B cell (primary cell): ENCODE data around the gene DUXA. TPM values are rescaled to one million over a fixed set of nuclear protein-coding genes. Genes with fewer than 3 reads are reported as not detected.
"Not testable (repeated sequence)": the region's sequence is repeated elsewhere in the genome, so short reads cannot be mapped to it uniquely, and the experiment has no call there.

Source experiments
- ATAC-seq: fragments of 200-7000 bp; cut with Tn5 transposase; one replicate; pipeline ENCODE4 v1.10.0; 2021; ENCODE audit warnings: low read depth, mild to moderate bottlenecking, moderate number of reproducible peaks, moderate library complexity
- CTCF ChIA-PET: fragments of 350-600 bp; sonication (Branson Sonifier 250); formaldehyde crosslinking; loops from one replicate; lab custom pipeline; 2021; ENCODE audit warnings: antibody characterized with exemption, inconsistent platforms; lab: Charles Lee
- POLR2A ChIA-PET: fragments of 350-600 bp; sonication (Branson Sonifier 250); formaldehyde crosslinking; loops from one replicate; lab custom pipeline; 2021; ENCODE audit warnings: antibody characterized with exemption; lab: Charles Lee
- DNase-seq: peaks from one replicate; pipeline ENCODE4 v3.0.0; 2013
- H2AFZ ChIP-seq: 2 replicates; pipeline ENCODE4 v1.6.1; 2012; ENCODE audit warnings: mild to moderate bottlenecking, low read depth, low read length; ENCODE audit not compliant: insufficient read depth, poor library complexity, severe bottlenecking
- H3K27ac ChIP-seq, 2 donors: 1 replicate in 1 of 2; 2 replicates in 1 of 2; pipeline ENCODE4 v1.5.1; 2012 to 2013; ENCODE audit warnings: low read length in 2 of 2, mild to moderate bottlenecking in 2 of 2, moderate library complexity in 1 of 2
- H3K27me3 ChIP-seq, 4 experiments: fragments of 200-600 bp in 1 of 4; sonication (generic) in 1 of 4; replicated peaks in 1 of 4; 1 replicate in 2 of 4; 2 replicates in 2 of 4; pipeline versions ENCODE4 v1.6.1 to v1.7.0; 2013 to 2016; ENCODE audit warnings: low read length in 3 of 4, mild to moderate bottlenecking in 2 of 4, mixed read lengths in 1 of 4, moderate library complexity in 1 of 4; ENCODE audit not compliant: insufficient read depth in 4 of 4, control insufficient read depth in 3 of 4; ENCODE audit errors: control extremely low read depth in 1 of 4
- H3K36me3 ChIP-seq, 2 experiments: replicated peaks in 1 of 2; 1 replicate in 1 of 2; 2 replicates in 1 of 2; pipeline versions ENCODE4 v1.6.1 to v1.7.1; 2013; ENCODE audit warnings: low read length in 1 of 2; ENCODE audit not compliant: insufficient read depth in 2 of 2, control insufficient read depth in 1 of 2; ENCODE audit errors: control extremely low read depth in 1 of 2, extremely low read depth in 1 of 2
- H3K4me1 ChIP-seq, 2 donors: fragments of 200-600 bp in 1 of 2; sonication (generic) in 1 of 2; 1 replicate in 1 of 2; 2 replicates in 1 of 2; pipeline versions ENCODE4 v1.5.1 to v1.6.1; 2013 to 2017; ENCODE audit warnings: low read length in 2 of 2; ENCODE audit not compliant: control insufficient read depth in 2 of 2, insufficient read depth in 2 of 2
- H3K4me2 ChIP-seq: replicated peaks from 2 replicates; pipeline ENCODE3; 2012; ENCODE audit warnings: mild to moderate bottlenecking, low read depth, low read length; ENCODE audit not compliant: poor library complexity, severe bottlenecking
- H3K4me3 ChIP-seq, 5 experiments: fragments of 200-600 bp in 1 of 5; sonication (generic) in 1 of 5; 1 replicate in 3 of 5; 2 replicates in 2 of 5; pipeline versions ENCODE4 v1.5.1 to v1.7.0; 2011 to 2016; ENCODE audit warnings: low read length in 4 of 5, mild to moderate bottlenecking in 4 of 5, low read depth in 2 of 5, control low read depth in 1 of 5, moderate library complexity in 1 of 5; ENCODE audit not compliant: insufficient read depth in 1 of 5; ENCODE audit errors: control extremely low read depth in 1 of 5, extremely low read depth in 1 of 5
- H3K79me2 ChIP-seq: fragments of 200-600 bp; sonication (generic); one replicate; pipeline ENCODE4 v1.6.0; 2016; ENCODE audit warnings: low read length; ENCODE audit not compliant: control insufficient read depth, insufficient read depth
- H3K9ac ChIP-seq: fragments of 200-600 bp; sonication (generic); 2 replicates; pipeline ENCODE4 v1.6.1; 2017; ENCODE audit warnings: mild to moderate bottlenecking, low read length, moderate library complexity
- H3K9me3 ChIP-seq, 3 donors: one replicate each; pipeline versions ENCODE4 v1.6.1 to v1.7.1; 2013; ENCODE audit warnings: low read length in 2 of 3; ENCODE audit not compliant: control insufficient read depth in 2 of 3, insufficient read depth in 1 of 3; ENCODE audit errors: control extremely low read depth in 1 of 3
- H4K20me1 ChIP-seq: 2 replicates; pipeline ENCODE4 v1.6.0; 2012; ENCODE audit warnings: mild to moderate bottlenecking, low read length; ENCODE audit not compliant: insufficient read depth, control insufficient read depth, poor library complexity, severe bottlenecking
- H3K27ac Mint-ChIP-seq: one replicate; pipeline ENCODE4 v1.8.0; 2021; ENCODE audit warnings: mixed read lengths
- H3K27me3 Mint-ChIP-seq: one replicate; pipeline ENCODE4 v1.8.0; 2021; ENCODE audit warnings: mixed read lengths
- H3K4me1 Mint-ChIP-seq: one replicate; pipeline ENCODE4 v1.8.0; 2021; ENCODE audit warnings: mixed read lengths
- H3K4me3 Mint-ChIP-seq: one replicate; pipeline ENCODE4 v1.8.0; 2021; ENCODE audit warnings: mixed read lengths
- H3K9me3 Mint-ChIP-seq: one replicate; pipeline ENCODE4 v1.8.0; 2022; ENCODE audit warnings: mixed read lengths; ENCODE audit not compliant: insufficient read depth
- CTCF ChIP-seq: fragments of 200-600 bp; IDR thresholded peaks from one replicate; pipeline ENCODE4 v1.8.0; 2022; ENCODE audit warnings: antibody characterized with exemption, mild to moderate bottlenecking
- EZH2 ChIP-seq: IDR thresholded peaks from 2 replicates; pipeline ENCODE4 v1.6.1; 2012; ENCODE audit warnings: borderline replicate concordance, low read depth, mild to moderate bottlenecking, moderate library complexity, low read length; ENCODE audit not compliant: insufficient read depth, poor library complexity, severe bottlenecking
- WGBS: methylation state at CpG from one replicate; pipeline ENCODE4 v1.1.5; 2013; ENCODE audit warnings: missing lambda C conversion rate; ENCODE audit not compliant: insufficient coverage; 5-methylcytosine and 5-hydroxymethylcytosine counted together
- intact Hi-C: fragments of 100-400 bp; cut with micrococcal nuclease; formaldehyde crosslinking; loops from one replicate; pipeline ENCODE4 v1.10.0; 2022
- polyA plus RNA-seq: library from polyadenylated mRNA; depleted of rRNA; stranded (reverse); fragments of >200 nt; gene quantifications from 2 replicates; pipeline ENCODE4 v1.2.3, GENCODE V29; 2012
- total RNA-seq, 2 donors: library from RNA; stranded (reverse); fragments of 120-200 nt in 1 of 2; gene quantifications; 1 replicate in 1 of 2; 2 replicates in 1 of 2; pipeline versions ENCODE4 v1.2.3 to v1.2.4, GENCODE V29; 2013 to 2022

The DUXA gene
- total and polyA plus RNA-seq, 2 donors (not counting 1 experiment from before 2014, with no cell fraction given): not detected

GRCh38 chr19:57123882-57124281, 43.4 kb downstream of the DUXA start:
- H3K9ac ChIP-seq: no peak overlapping the region
- POLR2A ChIA-PET: no interaction called here
- H3K27ac Mint-ChIP-seq: no peak overlapping the region
- no peak overlapping the region for H3K4me3 ChIP-seq
- H3K27me3 Mint-ChIP-seq: no peaks in the 10 kb centered on the region
- H4K20me1 ChIP-seq: no peaks in the 10 kb centered on the region
- H3K4me1 ChIP-seq: no peaks in the 10 kb centered on the region
- DNase-seq (no peak), ATAC-seq (no peak)
- H2AFZ ChIP-seq: no peak overlapping the region
- intact Hi-C loops: no loop called here
- no peaks in the 10 kb centered on the region for H3K27me3 ChIP-seq
- no peak for TF ChIP-seq CTCF
- TF ChIP-seq EZH2: no peak
- no peaks in the 10 kb centered on the region for H3K4me1 Mint-ChIP-seq
- CTCF ChIA-PET: no interaction called here
- H3K27ac ChIP-seq: no peak overlapping the region
- H3K4me3 Mint-ChIP-seq: no peak overlapping the region
- peaks cover 0 to 32% (median 0%) of the 10 kb centered on the region in 3 donors for H3K9me3 ChIP-seq
- no peak overlapping the region for H3K4me2 ChIP-seq
- no peaks in the 10 kb centered on the region for H3K79me2 ChIP-seq
- WGBS: 50% methylated on average over 1 of the region's 4 CpGs
- no peaks in the 10 kb centered on the region for H3K36me3 ChIP-seq
- no peaks in the 10 kb centered on the region for H3K9me3 Mint-ChIP-seq

GRCh38 chr19:57118848-57119247, 48.4 kb downstream of the DUXA start:
- DNase-seq: no peak
- Histone ChIP-seq H3K4me1 (no peaks in the 10 kb centered on the region), H3K4me3 (no peak overlapping the region), H3K9ac (no peak overlapping the region), H3K27ac (no peak overlapping the region), H2AFZ (no peak overlapping the region), H3K9me3 (peaks cover 0 to 41% (median 5%) of the 10 kb centered on the region in 3 donors), H3K4me2 (no peak overlapping the region), H3K27me3 (no peaks in the 10 kb centered on the region), H3K36me3 (no peaks in the 10 kb centered on the region), H4K20me1 (no peaks in the 10 kb centered on the region), H3K79me2 (no peaks in the 10 kb centered on the region)
- no peak for ATAC-seq
- 75% methylated on average over 32 of the region's 32 CpGs for WGBS
- intact Hi-C loops: no loop called here
- TF ChIP-seq CTCF (no peak), EZH2 (no peak)
- Mint-ChIP-seq H3K4me3 (no peak overlapping the region), H3K9me3 (peaks cover 5% of the 10 kb centered on the region), H3K27me3 (no peaks in the 10 kb centered on the region), H3K27ac (no peak overlapping the region), H3K4me1 (no peaks in the 10 kb centered on the region)
- CTCF ChIA-PET: no interaction called here
- POLR2A ChIA-PET: no interaction called here

- H3K4me3 Mint-ChIP-seq: not testable (repeated sequence)
Observed at GRCh38 chr19:57113501-57113900, 53.8 kb downstream of the DUXA start.

More at GRCh38 chr19:57113501-57113900, 53.8 kb downstream of the DUXA start:
- H3K4me1 Mint-ChIP-seq, DNase-seq, H3K27me3 ChIP-seq, H3K27ac Mint-ChIP-seq, H3K79me2 ChIP-seq, H3K27ac ChIP-seq, H3K36me3 ChIP-seq, CTCF ChIA-PET, intact Hi-C loops, H3K4me3 ChIP-seq, H3K27me3 Mint-ChIP-seq, H3K4me2 ChIP-seq, ATAC-seq, H4K20me1 ChIP-seq, POLR2A ChIA-PET, H3K9ac ChIP-seq, H2AFZ ChIP-seq, H3K4me1 ChIP-seq: not testable (repeated sequence)
- peaks cover 18% of the 10 kb centered on the region for H3K9me3 Mint-ChIP-seq
- WGBS: no CpG with 5 or more reads among the region's 7 CpGs
- H3K9me3 ChIP-seq: peaks cover 6 to 55% (median 33%) of the 10 kb centered on the region in 3 donors
